PC-9 (cell line): ENCODE data around the gene DOCK11.

Source experiments
- CTCF ChIP-seq: fragments of 200-600 bp; sonication (generic); conservative IDR thresholded peaks from 2 replicates; pipeline ENCODE4 v1.6.1; 2017; ENCODE audit warnings: mixed run types, antibody characterized with exemption, mild to moderate bottlenecking, moderate library complexity
- EZH2 ChIP-seq: fragments of 200-600 bp; sonication (generic); IDR thresholded peaks from 2 replicates; pipeline ENCODE4 v1.8.0; 2017; ENCODE audit warnings: antibody characterized with exemption, low read depth

GRCh38 chrX:118498351-118498750 lies 2.7 kb downstream of the DOCK11 start:
- TF ChIP-seq CTCF (no peak), EZH2 (no peak)
